ENCODE measurements around the gene NPPC. TPM values are rescaled to one million over a fixed set of nuclear protein-coding genes. Genes with fewer than 3 reads are reported as not detected.

The NPPC gene
- total RNA-seq, 1 experiment from 2014 or later = 0.98 TPM

DNA sequence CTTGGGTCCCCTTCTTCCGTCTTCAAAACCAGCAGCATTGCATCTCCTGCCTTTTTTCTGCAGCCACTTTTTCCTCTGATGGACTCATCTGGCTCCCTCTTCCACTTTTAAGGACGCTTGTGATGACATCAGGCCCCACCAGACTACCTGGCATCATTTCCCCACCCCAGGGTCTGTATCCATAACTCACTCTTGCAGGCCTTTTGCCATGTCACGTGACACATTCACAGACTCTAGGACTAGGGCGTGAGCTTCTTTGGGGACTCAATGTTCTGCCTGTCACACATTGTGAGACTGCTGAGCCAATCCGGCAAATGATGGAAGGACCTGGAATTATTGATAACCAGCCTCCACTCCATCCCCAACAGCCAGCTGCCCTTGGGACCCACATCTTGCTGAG lies 23.6 kb downstream of the NPPC start:
- H3K27ac Mint-ChIP-seq = no peak overlapping the region
- ATAC-seq (no peak), DNase-seq (ENCODE audit: low spot score) (no peak)
- H3K27me3 Mint-ChIP-seq (ENCODE audit: low read depth) = no peaks in the 10 kb centered on the region
- no peak for TF ChIP-seq OVOL2 (CRISPR knock-in tag; IDR thresholded peaks at IDR 0.05; ENCODE audit: borderline replicate concordance)
- TF ChIP-seq TP53 (CRISPR knock-in tag; IDR thresholded peaks at IDR 0.05) = no peak
- no peak for TF ChIP-seq NFYB (CRISPR knock-in tag; conservative IDR thresholded peaks at IDR 0.05; ENCODE audit: low read depth)
- TF ChIP-seq, protein P1, sequence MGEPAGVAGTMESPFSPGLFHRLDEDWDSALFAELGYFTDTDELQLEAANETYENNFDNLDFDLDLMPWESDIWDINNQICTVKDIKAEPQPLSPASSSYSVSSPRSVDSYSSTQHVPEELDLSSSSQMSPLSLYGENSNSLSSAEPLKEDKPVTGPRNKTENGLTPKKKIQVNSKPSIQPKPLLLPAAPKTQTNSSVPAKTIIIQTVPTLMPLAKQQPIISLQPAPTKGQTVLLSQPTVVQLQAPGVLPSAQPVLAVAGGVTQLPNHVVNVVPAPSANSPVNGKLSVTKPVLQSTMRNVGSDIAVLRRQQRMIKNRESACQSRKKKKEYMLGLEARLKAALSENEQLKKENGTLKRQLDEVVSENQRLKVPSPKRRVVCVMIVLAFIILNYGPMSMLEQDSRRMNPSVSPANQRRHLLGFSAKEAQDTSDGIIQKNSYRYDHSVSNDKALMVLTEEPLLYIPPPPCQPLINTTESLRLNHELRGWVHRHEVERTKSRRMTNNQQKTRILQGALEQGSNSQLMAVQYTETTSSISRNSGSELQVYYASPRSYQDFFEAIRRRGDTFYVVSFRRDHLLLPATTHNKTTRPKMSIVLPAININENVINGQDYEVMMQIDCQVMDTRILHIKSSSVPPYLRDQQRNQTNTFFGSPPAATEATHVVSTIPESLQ (CRISPR knock-in tag; IDR thresholded peaks at IDR 0.05) = no peak
- TF ChIP-seq TEAD4 (CRISPR knock-in tag; IDR thresholded peaks at IDR 0.05) = no peak
- no peak for TF ChIP-seq FOXP1 (CRISPR knock-in tag; IDR thresholded peaks at IDR 0.05; ENCODE audit: borderline replicate concordance)
- no peak for TF ChIP-seq GABPB1 (CRISPR knock-in tag; IDR thresholded peaks at IDR 0.05)
- TF ChIP-seq ZNF138 (CRISPR knock-in tag; conservative IDR thresholded peaks at IDR 0.05) = no peak
- TF ChIP-seq, protein P2, sequence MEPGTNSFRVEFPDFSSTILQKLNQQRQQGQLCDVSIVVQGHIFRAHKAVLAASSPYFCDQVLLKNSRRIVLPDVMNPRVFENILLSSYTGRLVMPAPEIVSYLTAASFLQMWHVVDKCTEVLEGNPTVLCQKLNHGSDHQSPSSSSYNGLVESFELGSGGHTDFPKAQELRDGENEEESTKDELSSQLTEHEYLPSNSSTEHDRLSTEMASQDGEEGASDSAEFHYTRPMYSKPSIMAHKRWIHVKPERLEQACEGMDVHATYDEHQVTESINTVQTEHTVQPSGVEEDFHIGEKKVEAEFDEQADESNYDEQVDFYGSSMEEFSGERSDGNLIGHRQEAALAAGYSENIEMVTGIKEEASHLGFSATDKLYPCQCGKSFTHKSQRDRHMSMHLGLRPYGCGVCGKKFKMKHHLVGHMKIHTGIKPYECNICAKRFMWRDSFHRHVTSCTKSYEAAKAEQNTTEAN (CRISPR knock-in tag; IDR thresholded peaks at IDR 0.05) = no peak
- TF ChIP-seq GRHL2 (CRISPR knock-in tag; IDR thresholded peaks at IDR 0.05; ENCODE audit: insufficient replicate concordance, severe bottlenecking) = no peak
- no peak for TF ChIP-seq MYBL2 (CRISPR knock-in tag; IDR thresholded peaks at IDR 0.05)
- TF ChIP-seq CBFB (CRISPR knock-in tag; IDR thresholded peaks at IDR 0.05; ENCODE audit: low read depth) = no peak
- TF ChIP-seq TEAD1 (CRISPR knock-in tag; IDR thresholded peaks at IDR 0.05) = no peak
- no peak for TF ChIP-seq ELF4 (CRISPR knock-in tag; IDR thresholded peaks at IDR 0.05; ENCODE audit: low read depth)
- TF ChIP-seq, protein P3, sequence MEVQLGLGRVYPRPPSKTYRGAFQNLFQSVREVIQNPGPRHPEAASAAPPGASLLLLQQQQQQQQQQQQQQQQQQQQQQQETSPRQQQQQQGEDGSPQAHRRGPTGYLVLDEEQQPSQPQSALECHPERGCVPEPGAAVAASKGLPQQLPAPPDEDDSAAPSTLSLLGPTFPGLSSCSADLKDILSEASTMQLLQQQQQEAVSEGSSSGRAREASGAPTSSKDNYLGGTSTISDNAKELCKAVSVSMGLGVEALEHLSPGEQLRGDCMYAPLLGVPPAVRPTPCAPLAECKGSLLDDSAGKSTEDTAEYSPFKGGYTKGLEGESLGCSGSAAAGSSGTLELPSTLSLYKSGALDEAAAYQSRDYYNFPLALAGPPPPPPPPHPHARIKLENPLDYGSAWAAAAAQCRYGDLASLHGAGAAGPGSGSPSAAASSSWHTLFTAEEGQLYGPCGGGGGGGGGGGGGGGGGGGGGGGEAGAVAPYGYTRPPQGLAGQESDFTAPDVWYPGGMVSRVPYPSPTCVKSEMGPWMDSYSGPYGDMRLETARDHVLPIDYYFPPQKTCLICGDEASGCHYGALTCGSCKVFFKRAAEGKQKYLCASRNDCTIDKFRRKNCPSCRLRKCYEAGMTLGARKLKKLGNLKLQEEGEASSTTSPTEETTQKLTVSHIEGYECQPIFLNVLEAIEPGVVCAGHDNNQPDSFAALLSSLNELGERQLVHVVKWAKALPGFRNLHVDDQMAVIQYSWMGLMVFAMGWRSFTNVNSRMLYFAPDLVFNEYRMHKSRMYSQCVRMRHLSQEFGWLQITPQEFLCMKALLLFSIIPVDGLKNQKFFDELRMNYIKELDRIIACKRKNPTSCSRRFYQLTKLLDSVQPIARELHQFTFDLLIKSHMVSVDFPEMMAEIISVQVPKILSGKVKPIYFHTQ (CRISPR knock-in tag; IDR thresholded peaks at IDR 0.05) = no peak
- TF ChIP-seq, protein P4, sequence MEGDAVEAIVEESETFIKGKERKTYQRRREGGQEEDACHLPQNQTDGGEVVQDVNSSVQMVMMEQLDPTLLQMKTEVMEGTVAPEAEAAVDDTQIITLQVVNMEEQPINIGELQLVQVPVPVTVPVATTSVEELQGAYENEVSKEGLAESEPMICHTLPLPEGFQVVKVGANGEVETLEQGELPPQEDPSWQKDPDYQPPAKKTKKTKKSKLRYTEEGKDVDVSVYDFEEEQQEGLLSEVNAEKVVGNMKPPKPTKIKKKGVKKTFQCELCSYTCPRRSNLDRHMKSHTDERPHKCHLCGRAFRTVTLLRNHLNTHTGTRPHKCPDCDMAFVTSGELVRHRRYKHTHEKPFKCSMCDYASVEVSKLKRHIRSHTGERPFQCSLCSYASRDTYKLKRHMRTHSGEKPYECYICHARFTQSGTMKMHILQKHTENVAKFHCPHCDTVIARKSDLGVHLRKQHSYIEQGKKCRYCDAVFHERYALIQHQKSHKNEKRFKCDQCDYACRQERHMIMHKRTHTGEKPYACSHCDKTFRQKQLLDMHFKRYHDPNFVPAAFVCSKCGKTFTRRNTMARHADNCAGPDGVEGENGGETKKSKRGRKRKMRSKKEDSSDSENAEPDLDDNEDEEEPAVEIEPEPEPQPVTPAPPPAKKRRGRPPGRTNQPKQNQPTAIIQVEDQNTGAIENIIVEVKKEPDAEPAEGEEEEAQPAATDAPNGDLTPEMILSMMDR (IDR thresholded peaks at IDR 0.05) = no peak
- H3K4me3 Mint-ChIP-seq = no peak overlapping the region
- peaks cover 3% of the 10 kb centered on the region; the same call in 1 of the 2 replicates for H3K4me1 Mint-ChIP-seq
- H3K9me3 Mint-ChIP-seq = no peaks in the 10 kb centered on the region
- ChIA-PET POLR2A (no interaction called here), CTCF (interaction anchor here (0.7 to 3.9 kb wide), 4 partner anchors 17 to 424 kb away, joined by 4 to 70 read pairs (median 24); partner anchors contain the start of gene NPPC)
- no peaks in the 10 kb centered on the region for H3K36me3 Mint-ChIP-seq

DNA sequence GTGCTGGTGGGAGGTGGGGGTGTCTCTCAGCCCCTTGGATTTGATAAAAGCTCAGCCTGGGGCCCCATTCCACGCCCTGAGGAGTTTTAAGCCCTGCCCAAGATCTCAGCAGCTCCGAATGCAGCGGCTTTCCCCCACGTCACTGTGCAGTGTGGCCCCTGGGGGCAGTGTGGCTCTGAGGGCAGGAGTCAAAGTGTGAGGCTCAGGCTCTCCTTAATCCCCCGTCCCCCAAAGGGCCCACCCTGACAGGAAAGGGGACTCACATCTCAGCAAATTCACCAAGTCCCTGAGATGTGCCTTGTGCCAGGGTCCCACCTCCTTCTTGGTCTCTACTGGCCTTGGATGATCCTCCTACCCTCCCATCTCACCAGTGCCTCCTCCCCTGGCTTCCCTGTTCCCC lies 25.2 kb downstream of the NPPC start:
- no peaks in the 10 kb centered on the region for H3K36me3 Mint-ChIP-seq
- H3K27me3 Mint-ChIP-seq (ENCODE audit: low read depth) = no peaks in the 10 kb centered on the region
- ATAC-seq (peak; percentile 81), DNase-seq (ENCODE audit: low spot score) (peak; percentile 57)
- TF ChIP-seq SP1 (CRISPR knock-in tag; conservative IDR thresholded peaks at IDR 0.05) = no peak
- TF ChIP-seq ZNF232 (CRISPR knock-in tag; IDR thresholded peaks at IDR 0.05) = no peak
- TF ChIP-seq NR3C1 (CRISPR knock-in tag; conservative IDR thresholded peaks at IDR 0.05; ENCODE audit: low read depth) = no peak
- no peak for TF ChIP-seq JUN (CRISPR knock-in tag; IDR thresholded peaks at IDR 0.05)
- no peak for TF ChIP-seq FOXK1 (CRISPR knock-in tag; IDR thresholded peaks at IDR 0.05)
- TF ChIP-seq NFATC4 (CRISPR knock-in tag; IDR thresholded peaks at IDR 0.05) = no peak
- TF ChIP-seq ZNF423 (CRISPR knock-in tag; IDR thresholded peaks at IDR 0.05) = no peak
- TF ChIP-seq CREB1 (CRISPR knock-in tag; IDR thresholded peaks at IDR 0.05) = no peak
- no peak for TF ChIP-seq PRRX2 (CRISPR knock-in tag; IDR thresholded peaks at IDR 0.05)
- TF ChIP-seq TP53 (CRISPR knock-in tag; IDR thresholded peaks at IDR 0.05) = no peak
- TF ChIP-seq, protein P2 (CRISPR knock-in tag; IDR thresholded peaks at IDR 0.05) = no peak
- peaks cover 3% of the 10 kb centered on the region; the same call in 1 of the 2 replicates for H3K4me1 Mint-ChIP-seq
- no peaks in the 10 kb centered on the region for H3K9me3 Mint-ChIP-seq
- H3K27ac Mint-ChIP-seq = no peak overlapping the region
- POLR2A ChIA-PET = no interaction called here
- H3K4me3 Mint-ChIP-seq = peak overlapping the region; percentile 34; the same call in 1 of the 2 replicates
- CTCF ChIA-PET = interaction anchor here (0.6 to 3.9 kb wide), 93 partner anchors 8 to 623 kb away, joined by 3 to 70 read pairs (median 4); partner anchors contain the start of genes COPS7B and NPPC
